CD4-positive, alpha-beta T cell treated with Interleukin-15 for 1 hour (primary cell): ENCODE data around the gene SCRT2.
A peak's percentile ranks its signal among the peaks of the same experiment; 100 is the strongest.
"Not testable (repeated sequence)": the region's sequence is repeated elsewhere in the genome, so short reads cannot be mapped to it uniquely, and the experiment has no call there.

Experiments
- DNase-seq: peaks from one replicate; pipeline ENCODE4 v3.0.0-alpha.2; 2020

The SCRT2 gene

DNA sequence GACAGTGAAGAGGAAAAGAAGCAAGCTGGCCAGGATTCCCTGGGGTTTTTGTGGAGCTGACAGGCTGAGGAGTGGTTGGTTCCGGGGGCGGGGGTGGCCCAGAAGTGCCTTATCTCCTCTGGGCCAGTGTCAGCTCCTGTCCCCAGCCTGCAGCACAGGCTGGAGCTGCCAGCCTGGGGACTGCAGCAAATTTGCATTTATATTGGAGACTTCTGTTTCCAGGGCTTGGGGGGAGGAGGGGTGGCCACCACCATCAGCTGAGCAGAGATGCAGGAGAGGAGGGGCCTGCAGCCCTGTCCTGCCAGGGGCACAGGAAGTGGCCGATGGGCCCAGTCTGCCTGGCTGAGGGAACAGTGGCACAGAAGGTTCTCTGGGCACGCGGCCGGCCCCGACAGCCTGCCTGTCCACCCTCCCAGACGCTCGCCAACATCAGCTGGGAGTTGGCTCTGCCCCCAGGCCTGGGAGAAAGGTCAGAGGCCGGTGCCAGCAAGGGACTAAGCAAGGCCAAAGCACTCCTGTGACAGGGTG is 24.3 kb upstream of the SCRT2 start:
- no peak for DNase-seq

DNA sequence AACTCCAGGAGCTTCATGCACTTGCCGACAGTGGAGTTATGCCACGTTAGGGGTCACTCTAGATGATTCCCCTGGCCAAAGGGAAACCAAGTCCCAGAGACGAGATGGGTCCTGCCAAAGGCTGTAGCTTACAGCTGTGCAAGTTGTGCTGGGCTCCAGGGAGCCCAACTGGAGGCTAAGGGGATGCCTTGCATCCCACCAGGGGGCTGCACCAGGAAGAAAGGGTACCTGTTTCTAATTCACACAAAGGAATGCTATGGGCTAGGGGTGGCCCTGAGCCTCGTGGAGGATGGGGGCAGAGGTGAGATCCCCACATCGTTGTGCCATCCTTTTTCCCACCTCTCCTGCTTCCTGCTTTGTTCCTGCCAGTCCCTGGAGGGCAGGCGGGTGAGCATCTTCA is 23.7 kb upstream of the SCRT2 start:
- no peak for DNase-seq

DNA sequence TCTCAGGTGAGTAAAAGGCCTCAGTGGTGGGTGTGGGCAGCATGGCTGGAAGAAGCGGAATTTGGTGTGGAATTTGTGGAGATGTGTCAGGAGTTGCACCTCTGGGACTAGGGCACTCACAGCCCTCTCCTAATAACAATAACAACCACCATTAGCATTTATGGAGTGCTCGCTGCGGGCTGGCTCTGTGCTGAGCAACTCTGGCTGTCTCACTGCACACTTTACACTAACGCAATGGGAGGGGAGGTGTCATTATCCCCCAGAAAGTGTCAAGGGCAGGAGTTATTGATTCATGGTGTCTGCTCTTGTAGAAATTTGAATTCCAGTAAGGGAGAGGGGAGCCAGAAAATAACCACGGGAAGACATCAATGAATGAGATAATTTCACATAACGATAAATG is 22.7 kb upstream of the SCRT2 start:
- DNase-seq, result no peak

DNA sequence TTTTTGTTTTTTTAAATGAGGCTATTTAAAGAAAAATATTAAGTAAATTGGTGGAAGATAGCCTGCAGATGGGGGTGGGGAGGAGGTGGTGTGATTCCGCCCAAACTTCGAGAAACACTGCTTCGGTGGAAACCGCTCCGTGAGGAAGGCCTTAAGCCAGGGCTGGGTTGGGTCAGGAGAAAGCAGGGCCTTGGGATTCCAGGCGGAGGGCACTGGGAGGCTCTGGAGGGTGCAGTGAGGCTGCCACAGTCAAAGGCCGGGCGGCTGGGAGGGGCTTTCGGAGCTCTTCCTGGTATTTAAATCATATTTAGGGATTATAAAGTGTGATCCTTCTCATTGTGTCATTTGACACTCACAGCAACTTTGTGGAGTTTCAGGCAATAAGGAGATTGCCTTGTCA is 22.2 kb upstream of the SCRT2 start:
- DNase-seq, result no peak

DNA sequence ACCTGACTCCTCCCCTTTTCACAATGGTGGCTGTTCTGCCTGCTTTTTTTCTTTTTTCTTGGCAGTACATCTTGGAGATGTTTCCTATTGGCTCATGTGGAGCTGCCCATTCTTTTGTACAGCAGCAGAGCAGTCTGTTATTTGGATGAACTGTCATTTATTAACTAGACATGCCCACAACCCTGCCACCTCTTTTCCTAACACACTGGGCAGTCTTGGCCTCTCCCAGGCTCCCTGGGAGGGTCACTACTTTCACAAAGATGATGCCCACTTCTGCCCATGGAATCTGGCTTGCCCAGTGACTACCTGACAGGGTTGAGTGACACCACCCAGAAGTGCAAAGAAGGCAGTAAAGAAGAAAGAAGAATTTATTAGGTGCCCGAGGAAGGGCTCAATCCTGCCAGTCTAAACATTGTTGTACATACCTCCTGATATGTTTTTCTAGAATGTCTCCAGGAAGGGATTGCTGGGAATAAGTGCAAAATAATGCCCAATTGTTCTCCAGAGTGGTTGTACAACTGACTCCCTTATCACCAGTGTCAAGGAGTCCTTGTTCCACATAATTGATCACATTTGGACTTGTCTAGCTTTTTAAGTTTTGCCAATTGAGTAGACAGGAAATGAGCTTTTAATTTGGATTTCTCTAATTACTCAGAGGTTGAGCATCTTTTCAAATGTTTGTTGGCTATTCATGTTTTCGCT is 19.7 kb upstream of the SCRT2 start:
- DNase-seq, result no peak

DNA sequence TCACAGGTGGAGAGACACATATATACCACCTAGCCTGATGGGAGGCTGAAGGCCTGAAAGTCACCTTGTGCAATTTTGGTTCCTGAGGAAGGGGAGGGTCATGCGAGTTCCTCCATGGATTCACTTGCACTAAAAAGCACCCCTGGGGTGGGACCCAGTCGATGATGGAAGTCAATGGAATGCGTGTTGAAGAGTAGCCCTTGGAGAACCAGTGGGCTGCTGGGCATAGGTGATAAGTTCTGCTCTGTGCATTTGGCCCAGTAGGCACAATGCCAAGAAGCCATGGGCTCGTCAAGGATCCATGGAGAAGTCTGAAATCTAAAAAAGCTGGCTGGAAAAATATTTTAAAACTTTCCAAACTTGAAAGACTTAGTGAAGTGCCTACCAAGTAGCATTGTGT is 18.9 kb upstream of the SCRT2 start:
- DNase-seq, result no peak

DNA sequence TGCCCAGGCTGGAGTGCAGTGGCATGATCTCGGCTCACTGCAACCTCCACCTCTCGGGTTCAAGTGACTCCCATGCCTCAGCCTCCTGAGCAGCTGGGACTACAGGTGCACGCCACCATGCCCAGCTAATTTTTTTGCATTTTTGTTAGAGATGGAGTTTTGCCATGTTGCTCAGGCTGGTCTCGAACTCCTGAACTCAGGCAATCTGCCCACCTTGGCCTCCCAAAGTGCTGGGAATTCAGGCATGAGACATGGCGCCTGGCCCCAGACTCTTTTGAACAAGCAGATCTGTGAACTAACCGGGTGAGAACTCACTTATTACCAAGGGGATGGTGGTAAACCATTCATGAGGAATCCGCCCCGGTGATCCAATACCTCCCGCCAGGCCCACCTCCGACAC is 18.2 kb upstream of the SCRT2 start:
- not testable (repeated sequence) for DNase-seq

DNA sequence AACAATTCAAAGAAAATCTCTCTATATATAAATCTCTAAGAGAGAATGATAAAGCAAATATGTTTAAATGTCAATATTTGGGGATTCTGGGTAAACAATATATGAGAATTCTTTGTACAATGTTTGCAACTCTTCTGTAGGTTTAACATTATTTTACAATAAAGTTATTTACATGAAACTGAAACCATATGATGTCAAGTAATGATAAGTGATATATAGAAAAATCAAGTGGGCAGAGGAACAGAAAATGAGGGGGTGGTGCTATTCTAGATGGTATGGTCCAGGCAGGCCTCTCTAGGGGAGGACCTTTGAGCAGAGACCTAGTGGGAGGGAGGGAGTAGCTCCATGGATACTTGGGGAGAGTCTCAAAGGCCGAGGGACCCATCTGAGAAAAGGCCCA is 16.4 kb upstream of the SCRT2 start:
- DNase-seq, result no peak

DNA sequence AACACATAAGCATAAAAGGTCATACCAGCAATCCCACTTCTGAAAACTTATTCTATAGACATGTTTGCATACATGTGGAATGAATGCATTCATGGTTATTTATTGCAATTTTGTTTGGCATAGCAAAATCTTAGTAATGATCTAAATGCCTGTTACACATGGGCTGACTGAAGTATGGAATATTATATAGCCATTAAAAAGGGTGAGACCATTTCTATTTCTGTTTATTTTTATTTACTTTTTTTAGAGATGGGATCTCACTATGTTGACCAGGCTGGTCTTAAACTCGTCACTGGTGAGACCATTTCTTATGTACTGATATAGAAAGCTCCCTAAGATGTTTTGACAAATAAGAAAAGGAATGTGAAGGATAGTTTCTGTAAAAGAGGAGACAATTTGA is 14.3 kb upstream of the SCRT2 start:
- no peak for DNase-seq

DNA sequence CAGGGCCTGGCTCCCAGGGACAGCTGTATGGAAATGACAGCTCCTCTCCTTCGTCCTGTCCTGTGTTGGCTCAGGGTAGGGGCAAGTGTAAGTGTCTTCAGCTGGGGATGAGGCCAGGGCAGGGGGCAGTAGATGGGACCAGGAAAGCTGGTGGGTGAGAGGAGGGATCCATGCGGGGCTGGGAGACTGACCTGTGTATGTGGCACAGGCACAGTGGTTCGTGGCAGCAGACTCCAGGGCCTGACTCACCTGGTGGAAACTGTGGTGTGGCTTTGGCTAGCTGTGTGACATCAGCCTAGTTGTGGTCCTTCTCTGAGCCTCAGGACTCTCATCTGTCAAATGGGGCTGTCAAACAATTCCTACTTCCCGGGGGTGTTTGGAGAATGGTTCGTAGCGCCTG is 13.7 kb upstream of the SCRT2 start:
- no peak for DNase-seq

DNA sequence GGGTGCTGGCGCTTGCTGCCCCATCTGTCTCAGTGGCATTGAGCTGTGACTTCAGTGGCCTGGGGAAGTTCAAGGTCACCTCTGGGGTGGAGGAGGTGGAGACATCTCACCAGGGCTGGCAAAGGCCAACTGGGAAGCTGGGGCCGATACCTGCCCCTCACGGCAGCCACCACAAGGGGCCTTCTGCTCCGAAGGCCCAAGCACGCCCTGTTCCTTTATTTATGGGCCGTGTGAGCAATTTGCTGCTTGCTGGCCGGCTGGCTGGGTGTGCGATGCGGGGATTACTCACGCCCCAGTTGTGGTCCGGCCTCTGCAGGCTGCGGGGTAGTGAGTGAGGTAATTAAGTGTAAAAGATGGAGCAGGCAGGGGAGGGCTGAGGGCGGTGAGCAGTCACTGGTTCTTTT is 13.2 kb upstream of the SCRT2 start:
- DNase-seq, result no peak

DNA sequence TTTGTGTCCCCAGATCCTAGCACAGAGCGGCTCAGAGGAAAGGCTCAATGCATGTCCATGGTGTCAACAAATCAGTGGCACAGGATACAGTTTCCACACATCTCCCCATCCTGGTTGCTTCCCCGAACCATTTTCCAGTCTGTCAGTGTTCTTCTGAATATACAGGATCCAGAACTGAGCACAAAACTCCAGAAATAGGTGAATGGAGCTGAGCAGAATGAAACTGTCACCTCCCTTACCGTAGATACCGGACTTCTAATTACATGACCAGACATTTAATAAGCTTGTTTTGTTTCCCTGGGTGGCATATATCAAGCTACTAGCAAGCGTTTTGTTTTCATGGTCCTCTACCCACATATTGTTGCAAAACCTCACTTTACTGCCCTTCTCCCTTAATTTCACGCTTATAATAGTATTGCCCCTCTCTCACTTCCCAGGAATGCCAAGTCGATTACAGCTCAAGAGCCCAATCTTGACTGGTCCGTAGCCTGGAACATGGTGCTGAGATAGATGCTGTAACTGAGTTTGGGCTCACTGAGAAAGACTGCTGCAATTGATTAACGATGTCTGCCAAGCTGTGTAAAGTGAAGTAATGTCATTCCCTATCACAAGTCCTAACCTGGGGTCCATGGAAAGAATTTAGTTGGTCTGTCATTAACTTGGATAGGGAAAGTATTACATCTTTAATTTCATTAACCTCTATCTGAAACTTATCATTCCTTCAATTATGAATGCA is 12.0 kb upstream of the SCRT2 start:
- no peak for DNase-seq

DNA sequence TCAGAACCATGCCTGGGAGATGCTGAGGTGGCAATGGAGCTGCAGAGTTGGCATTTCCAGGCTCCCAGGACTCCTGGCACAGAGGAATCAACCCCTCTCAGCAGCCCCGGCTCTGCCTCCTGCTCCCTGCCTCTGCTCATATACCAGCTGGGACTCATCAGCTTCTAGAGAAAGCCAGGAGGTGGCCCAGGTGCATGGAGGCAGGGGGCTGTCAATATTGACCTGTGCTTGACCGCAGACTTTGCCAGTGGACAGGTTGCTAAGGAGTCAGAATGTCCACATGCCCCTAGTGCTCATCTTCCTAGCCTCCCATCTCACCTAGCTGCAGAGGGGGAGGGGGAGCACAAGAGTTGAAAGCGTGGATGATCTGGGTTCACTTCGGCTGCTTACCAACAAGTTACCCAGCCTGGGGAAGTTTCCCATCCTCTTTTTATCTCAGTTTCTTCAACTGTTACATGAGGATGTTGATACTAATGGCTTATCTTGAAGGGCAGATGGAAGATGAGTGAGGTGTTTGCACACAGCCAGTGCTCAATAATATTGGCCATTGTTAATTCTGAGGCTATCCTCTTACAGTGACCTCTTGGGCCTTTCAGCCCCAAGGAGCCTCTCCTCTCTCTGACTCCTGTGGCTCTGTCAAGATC is 9.2 kb upstream of the SCRT2 start:
- DNase-seq, result no peak

DNA sequence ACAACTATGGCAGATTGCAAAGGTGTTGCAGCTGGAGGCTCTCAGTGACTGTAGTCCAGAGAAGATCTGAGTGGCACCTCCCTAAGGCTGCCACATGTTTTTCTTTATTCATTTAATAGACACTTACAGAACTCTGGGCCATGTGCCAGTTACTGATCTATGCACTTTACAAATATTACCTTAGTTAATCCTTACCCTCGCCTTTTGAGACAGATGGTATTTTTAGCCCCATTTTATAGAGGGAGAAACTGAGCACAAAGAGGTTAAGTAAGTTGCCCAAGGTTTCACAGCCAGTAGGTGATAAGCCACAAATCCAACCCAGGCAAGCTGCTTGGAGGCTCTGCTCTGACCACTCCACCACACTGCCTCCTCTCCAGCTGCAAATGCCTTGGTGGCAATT is 6.5 kb upstream of the SCRT2 start:
- DNase-seq, result no peak

DNA sequence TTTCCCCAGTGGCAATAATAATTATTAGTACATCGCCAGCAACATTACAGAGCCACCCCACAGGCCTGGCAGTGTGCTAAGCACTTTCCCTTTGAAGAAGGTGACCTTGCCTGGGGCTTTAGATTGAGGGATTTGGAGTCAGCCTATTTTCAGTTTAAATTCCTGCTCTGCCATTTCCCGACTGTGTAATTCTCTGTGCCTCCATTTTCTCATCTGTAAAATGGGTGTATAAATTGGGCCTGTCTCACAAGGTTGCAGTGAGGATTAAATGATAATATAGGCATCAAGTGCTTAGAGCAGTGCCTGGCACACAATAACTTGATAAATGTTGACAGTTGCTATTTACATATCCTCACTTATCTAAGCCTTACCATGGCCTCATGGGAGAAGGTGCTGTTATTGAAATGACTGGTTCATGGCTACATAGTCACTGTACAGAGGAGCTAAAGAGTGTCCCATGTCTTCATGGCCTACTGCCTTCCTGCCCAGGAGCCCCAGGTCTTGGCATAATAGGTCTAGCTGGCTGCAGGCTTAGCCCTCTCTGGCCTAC is 5.1 kb upstream of the SCRT2 start:
- no peak for DNase-seq

DNA sequence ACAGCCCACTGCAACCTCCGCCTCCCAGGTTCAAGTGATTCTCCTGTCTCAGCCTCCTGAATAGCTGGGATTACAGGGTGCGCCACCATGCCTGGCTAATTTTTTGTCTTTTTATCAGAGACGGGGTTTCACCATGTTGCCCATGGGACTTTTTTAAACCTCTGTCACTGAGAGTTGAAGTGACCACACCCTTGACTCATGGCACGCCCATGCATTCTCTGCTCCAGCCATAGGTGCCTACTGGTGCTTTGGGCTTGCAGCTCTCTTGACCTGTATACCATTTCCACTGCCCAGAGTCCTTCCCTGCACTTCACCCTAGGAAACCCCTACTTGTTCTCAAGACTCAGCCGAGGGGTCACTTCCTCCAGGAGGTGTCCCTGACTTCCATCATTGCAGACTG is 2.4 kb upstream of the SCRT2 start:
- DNase-seq, result no peak

DNA sequence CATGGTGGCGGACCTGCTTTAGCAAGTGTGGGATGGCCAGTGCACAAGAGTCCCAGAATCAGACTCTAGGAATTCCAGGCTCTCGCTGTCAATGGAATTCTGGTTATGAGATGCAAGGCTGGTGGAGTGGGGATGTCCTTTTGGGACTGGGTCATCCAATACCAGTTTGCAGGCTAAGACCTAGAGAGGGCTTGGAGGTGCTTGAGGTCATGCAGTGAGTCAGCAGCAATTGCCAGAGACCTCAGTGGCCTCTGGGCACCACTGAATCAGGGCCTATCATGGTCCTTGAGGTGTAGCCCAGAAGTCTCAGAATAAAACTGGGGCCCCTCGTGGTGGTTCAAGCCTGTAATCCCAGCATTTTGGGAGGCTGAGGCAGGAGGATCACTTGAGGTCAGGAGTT is 1.4 kb upstream of the SCRT2 start:
- no peak for DNase-seq

DNA sequence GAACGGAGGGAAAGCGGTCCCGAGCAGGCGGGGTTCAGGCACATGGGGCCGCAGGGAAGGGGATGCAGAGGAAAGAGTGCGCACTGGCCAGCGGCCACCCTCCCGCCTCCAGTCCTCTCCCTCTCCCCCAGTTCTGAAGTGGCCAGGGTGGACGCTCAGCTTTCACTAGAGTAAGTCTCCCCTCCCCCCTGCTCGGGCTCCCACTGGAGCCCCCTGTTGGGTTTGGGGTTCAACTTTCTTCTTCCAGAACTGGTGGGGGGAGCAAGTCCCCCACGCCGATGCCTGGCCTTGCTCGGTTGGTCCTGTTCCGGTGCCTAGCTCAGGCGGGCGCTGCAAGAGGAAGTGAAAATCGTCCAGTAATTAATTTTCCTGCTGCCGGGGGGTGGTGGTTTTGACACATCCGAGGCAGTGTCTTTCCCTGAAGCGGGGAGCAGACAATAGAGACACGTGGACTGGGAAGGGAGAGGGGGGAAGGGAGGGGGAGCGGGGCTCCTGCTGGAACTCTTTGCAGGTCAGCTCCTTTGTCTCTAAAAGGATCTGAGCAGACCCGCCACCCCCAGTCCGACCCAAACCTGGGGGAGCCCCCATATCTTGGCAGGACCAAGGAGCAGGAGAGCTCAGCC is 824 bp upstream of the SCRT2 start:
- DNase-seq, result peak; percentile 21

DNA sequence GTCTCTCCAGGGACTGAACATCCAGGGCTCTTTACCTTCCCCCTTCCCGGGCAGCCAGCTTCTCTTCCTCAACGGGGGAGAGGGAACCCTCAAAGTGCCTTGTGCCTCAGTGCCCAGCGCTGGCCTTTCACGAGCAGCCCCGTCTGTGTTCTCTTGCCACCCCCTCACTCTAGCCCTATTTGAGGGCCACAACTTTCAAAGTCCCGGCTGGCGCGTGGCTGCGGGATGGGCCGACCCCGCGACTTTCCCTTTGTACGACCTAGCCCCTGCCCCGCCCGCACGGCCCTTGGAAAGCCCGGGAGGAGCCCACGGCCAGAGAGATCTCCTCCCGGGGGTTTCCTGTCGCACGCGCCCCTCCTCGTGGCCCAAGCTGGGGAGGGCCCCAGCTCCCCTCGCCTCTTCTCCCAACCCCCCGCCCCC is 559 bp downstream of the SCRT2 start:
- no peak for DNase-seq

DNA sequence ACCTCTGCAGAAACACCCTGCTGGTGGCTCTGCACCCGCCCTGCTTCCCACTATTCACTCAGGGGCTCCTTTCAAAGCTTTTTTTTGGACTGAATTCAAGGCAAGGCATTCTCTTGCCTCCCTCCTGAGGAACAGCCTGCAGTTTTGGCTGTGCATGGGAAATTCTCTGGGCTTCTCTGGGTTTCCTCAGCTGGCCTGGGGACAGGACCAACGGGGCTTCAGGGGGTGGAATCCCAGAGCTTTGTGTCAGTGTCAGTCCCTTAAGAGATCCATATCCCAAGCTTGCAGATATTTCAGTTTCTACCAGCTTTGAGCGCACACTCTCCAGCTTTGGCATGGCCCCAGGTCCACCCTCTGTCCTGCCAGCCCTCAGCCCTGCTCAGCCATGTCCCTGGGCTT is 2.0 kb downstream of the SCRT2 start:
- no peak for DNase-seq

DNA sequence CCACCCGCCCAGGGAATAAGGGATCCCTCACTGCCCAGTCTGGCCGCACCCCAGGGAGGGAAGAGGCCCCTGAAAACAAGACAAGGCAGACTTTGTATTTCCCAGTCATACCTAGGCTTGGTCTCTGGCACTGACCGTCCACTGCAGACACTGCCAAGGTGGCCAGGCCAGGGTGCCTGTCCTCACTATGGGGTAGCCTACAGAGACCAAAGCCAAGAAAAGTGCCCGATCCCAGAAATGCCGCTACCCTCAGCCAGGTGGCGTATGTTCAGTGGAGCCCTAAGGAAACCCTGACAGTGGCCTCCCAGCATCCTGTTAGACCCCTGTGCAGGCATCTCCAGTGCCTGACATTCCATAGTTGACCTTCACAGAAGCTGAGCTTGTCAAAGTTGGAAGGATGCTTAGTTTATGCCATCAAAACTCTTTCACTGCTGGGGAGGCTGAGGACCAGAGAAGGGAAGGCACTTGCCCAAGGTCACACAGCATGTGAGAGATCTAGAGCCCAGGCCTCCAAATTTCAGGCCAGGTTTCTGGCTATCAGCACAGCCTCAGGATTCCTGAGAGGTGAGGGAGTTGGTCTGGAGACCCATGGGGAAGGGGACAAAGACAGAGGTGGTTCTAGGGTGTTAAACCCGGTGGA is 2.5 kb downstream of the SCRT2 start:
- no peak for DNase-seq

DNA sequence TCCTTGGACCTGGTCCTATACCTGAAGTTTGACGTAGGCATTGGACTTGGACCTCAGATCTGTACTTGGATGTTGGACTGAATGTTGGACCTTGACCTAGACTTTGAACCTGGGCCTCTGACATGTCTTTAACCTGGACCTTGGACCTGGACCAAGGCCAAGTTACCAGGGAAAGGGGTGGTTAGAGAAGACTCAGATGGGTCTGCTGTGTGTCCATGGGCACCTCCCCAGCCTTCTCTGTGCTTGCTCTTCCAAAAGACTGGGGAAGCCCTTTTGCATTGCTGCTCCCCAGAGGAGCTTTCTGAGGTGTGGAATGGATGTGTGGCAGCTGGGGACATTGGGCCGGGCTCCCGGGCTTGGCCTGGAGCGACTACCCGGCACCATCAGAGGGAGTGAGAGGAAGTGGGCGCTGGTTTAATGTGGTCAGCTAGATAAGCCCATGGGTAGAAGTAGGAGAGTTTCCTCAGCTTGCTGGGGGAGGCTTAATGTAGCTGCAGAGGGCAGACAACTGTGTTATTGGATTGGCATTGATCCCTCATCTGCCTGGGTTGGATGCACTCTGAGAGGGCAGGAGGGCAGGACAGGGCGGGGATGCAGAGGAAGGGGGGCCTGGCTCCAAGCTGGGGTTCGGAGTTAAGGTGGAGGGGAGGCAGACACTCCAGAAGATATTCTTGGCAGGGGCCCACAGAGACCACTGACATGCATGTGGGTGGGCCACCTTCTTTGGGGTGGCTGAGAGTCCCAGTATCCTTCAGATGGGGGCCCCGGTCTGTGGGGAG is 4.2 kb downstream of the SCRT2 start:
- DNase-seq, result no peak
